Keratinocyte (primary cell): Measurements from ENCODE around the gene CXCL8.

Experiments
- EZH2 ChIP-seq: IDR thresholded peaks from one replicate; pipeline ENCODE4 v1.6.1; 2012; ENCODE audit warnings: inconsistent platforms, mild to moderate bottlenecking, low read length, moderate library complexity
- TF ChIP-seq, protein P1 (sequence below), 3 experiments: IDR thresholded peaks in 1 of 3; conservative IDR thresholded peaks in 1 of 3; optimal IDR thresholded peaks in 1 of 3; 2 replicates in 2 of 3; 3 replicates in 1 of 3; pipeline versions ENCODE3 to v1.5.1; 2011; ENCODE audit warnings: low read length in 3 of 3, mild to moderate bottlenecking in 3 of 3, moderate library complexity in 2 of 3, control low read depth in 1 of 3, inconsistent platforms in 1 of 3; ENCODE audit not compliant: insufficient read depth in 2 of 3; ENCODE audit errors: extremely low read depth in 1 of 3

DNA sequence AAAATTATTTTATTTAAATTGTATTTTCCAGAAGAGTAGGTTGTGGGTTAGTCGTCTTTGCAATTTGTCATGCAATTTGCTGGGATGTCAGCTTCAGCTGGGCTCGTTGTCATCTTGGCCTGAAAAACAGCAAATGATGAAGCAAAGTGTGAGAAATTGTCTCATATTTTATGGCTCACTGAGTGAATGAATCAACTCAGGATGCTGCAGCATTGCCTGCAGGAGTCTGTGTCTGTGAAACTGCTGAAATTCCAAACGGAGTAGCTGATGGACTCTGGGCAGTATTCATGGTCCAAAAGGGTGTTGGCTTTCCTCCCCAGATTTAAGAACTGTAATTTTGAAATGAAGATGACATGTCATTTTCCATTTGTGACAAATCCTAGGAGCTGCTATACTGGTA is 37.2 kb downstream of the CXCL8 start:
- no peak for TF ChIP-seq EZH2
- TF ChIP-seq, protein P1, sequence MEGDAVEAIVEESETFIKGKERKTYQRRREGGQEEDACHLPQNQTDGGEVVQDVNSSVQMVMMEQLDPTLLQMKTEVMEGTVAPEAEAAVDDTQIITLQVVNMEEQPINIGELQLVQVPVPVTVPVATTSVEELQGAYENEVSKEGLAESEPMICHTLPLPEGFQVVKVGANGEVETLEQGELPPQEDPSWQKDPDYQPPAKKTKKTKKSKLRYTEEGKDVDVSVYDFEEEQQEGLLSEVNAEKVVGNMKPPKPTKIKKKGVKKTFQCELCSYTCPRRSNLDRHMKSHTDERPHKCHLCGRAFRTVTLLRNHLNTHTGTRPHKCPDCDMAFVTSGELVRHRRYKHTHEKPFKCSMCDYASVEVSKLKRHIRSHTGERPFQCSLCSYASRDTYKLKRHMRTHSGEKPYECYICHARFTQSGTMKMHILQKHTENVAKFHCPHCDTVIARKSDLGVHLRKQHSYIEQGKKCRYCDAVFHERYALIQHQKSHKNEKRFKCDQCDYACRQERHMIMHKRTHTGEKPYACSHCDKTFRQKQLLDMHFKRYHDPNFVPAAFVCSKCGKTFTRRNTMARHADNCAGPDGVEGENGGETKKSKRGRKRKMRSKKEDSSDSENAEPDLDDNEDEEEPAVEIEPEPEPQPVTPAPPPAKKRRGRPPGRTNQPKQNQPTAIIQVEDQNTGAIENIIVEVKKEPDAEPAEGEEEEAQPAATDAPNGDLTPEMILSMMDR (optimal IDR thresholded peaks at IDR 0.05 in 1 of 3, IDR thresholded peaks at IDR 0.05 in 1 of 3, conservative IDR thresholded peaks at IDR 0.05 in 1 of 3; ENCODE audit: extremely low read depth in 1 of 3, insufficient read depth in 2 of 3, low read length in 3 of 3) = no peak
